Esophagus squamous epithelium (tissue), 5 donors: ENCODE measurements around the gene TMEM254. TPM values are rescaled to one million over a fixed set of nuclear protein-coding genes. Genes with fewer than 3 reads are reported as not detected.

Source experiments
- DNase-seq: peaks from one replicate; lab custom pipeline; 2025; lab: John Stamatoyannopoulos, UW
- H3K27ac ChIP-seq, 4 donors: fragments of 200-600 bp; sonication (generic); one replicate each; pipeline ENCODE4 v1.5.1; 2016 to 2019; ENCODE audit warnings: mild to moderate bottlenecking in 1 of 4
- H3K27me3 ChIP-seq, 4 donors: fragments of 200-600 bp; sonication (generic); 1 replicate in 3 of 4; 2 replicates in 1 of 4; pipeline versions ENCODE4 v1.5.1 to v1.6.0; 2017 to 2021; ENCODE audit warnings: antibody characterized with exemption in 1 of 4
- H3K36me3 ChIP-seq, 3 donors: fragments of 200-600 bp; sonication (generic); one replicate each; pipeline ENCODE4 v1.5.1; 2016 to 2019
- H3K4me1 ChIP-seq, 3 donors: fragments of 200-600 bp; sonication (generic); one replicate each; pipeline ENCODE4 v1.5.1; 2017 to 2019
- H3K4me3 ChIP-seq, 4 donors: fragments of 200-600 bp; sonication (generic); 1 replicate in 3 of 4; 2 replicates in 1 of 4; pipeline ENCODE4 v1.5.1; 2016 to 2019; ENCODE audit warnings: mild to moderate bottlenecking in 2 of 4, moderate library complexity in 1 of 4
- H3K9me3 ChIP-seq, 3 donors: fragments of 200-600 bp; sonication (generic); one replicate each; pipeline ENCODE4 v1.5.1; 2016 to 2019
- POLR2A ChIP-seq, 4 donors: fragments of 450-650 bp; IDR thresholded peaks; one replicate each; pipeline ENCODE4 v1.6.1; 2017; ENCODE audit warnings: antibody characterized with exemption in 4 of 4, mild to moderate bottlenecking in 4 of 4, moderate library complexity in 3 of 4
- WGBS, 2 donors: methylation state at CpG; one replicate each; pipeline ENCODE4 v1.1.5; 2018; 5-methylcytosine and 5-hydroxymethylcytosine counted together
- intact Hi-C: fragments of 100-400 bp; cut with DNase I; formaldehyde crosslinking; loops from one replicate; pipeline ENCODE4 v1.15.0; 2022
- total RNA-seq, 4 donors: library from RNA; depleted of rRNA; stranded (reverse); fragments of >200 nt; gene quantifications; one replicate each; pipeline ENCODE4 v1.1.0, GENCODE V29; 2016
- TF ChIP-seq, protein P1 (sequence below), 6 experiments: fragments of 450-650 bp in 4 of 6; fragments of 200-600 bp in 2 of 6; sonication (generic) in 2 of 6; IDR thresholded peaks; one replicate each; pipeline ENCODE4 v1.5.1; 2016 to 2019; ENCODE audit warnings: antibody characterized with exemption in 6 of 6, mild to moderate bottlenecking in 4 of 6, moderate library complexity in 4 of 6
- donor health status: DM: yes; HTN: yes; CAD: no.

TMEM254 gene
- total RNA-seq, 4 donors from 2014 or later = 25.6 to 35.6 (median 32.7) TPM

DNA sequence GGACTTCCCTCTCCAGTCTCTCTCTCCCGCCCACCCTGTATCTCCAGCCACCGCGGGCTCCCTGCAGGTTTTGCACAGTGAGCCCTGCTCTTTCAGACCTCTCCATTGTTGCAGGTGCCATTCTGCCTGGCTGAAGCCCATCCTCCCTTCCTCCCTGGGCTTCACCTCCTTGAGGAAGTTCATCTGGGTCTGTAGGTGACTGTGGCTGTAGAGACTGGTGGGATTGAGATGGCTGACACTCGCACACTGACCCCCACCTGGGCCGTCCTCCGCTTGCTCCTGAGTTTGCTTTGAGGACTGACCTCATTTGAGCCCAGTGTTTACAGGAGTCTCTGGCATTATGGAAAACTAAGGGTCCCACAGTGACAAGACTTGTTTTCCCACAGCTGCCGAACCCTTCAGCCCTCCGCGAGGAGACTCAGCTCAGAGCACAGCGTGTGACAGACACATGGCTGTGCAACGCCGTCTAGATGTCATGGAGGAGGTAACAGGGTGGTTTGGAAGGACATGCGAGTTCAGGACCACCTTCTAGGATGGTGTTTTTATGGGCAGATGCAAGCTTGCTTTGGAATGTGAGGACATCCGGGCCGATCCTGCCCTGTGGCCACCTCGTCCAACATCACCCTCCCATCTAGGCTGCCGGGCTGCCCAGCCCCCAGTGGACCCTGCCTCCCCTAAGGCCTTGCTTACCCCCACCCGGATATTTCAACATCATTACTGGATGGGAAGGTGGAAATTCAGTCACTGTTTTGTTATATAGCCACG lies 63.4 kb downstream of the TMEM254 start:
- 46 to 52% methylated on average over 11 to 12 of the region's 19 CpGs for WGBS, 2 donors
- intact Hi-C loops = loop anchor here (5.0 kb wide), 1 partner anchor 80 kb away; no protein-coding TSS in a partner anchor
- no peak overlapping the region for H3K4me3 ChIP-seq
- H3K9me3 ChIP-seq = no peaks in the 10 kb centered on the region
- no peak for DNase-seq
- peaks cover 0 to 30% (median 0%) of the 10 kb centered on the region in 4 donors for H3K27me3 ChIP-seq
- no peak for TF ChIP-seq POLR2A (IDR thresholded peaks at IDR 0.05)
- TF ChIP-seq, protein P1, sequence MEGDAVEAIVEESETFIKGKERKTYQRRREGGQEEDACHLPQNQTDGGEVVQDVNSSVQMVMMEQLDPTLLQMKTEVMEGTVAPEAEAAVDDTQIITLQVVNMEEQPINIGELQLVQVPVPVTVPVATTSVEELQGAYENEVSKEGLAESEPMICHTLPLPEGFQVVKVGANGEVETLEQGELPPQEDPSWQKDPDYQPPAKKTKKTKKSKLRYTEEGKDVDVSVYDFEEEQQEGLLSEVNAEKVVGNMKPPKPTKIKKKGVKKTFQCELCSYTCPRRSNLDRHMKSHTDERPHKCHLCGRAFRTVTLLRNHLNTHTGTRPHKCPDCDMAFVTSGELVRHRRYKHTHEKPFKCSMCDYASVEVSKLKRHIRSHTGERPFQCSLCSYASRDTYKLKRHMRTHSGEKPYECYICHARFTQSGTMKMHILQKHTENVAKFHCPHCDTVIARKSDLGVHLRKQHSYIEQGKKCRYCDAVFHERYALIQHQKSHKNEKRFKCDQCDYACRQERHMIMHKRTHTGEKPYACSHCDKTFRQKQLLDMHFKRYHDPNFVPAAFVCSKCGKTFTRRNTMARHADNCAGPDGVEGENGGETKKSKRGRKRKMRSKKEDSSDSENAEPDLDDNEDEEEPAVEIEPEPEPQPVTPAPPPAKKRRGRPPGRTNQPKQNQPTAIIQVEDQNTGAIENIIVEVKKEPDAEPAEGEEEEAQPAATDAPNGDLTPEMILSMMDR (IDR thresholded peaks at IDR 0.05) = no peak
- H3K27ac ChIP-seq = no peak overlapping the region
- H3K4me1 ChIP-seq = peaks cover 10 to 46% (median 18%) of the 10 kb centered on the region in 3 donors
- no peaks in the 10 kb centered on the region for H3K36me3 ChIP-seq

Other genes starting within 250 kb of the TMEM254 start
- gene SFTPD, start 129.6 kb upstream of the TMEM254 start, total RNA-seq = 1 to 10 TPM in 2 of 4 donors, under 1 TPM in 2; 0.83 to 1.2 (median 1.0) TPM
- gene PLAC9, start 54.1 kb downstream of the TMEM254 start, total RNA-seq = 10 to 100 TPM in 1 of 4 donors, 1 to 10 TPM in 3; 2.7 to 22.1 (median 3.0) TPM
- gene ANXA11, start 126.9 kb downstream of the TMEM254 start, total RNA-seq = 100 to 1,000 TPM; 131 to 243 (median 163) TPM
- 1 to 10 TPM in 1 of 4 donors, under 1 TPM in 3; 0.09 to 2.3 (median 0.55) TPM for gene MAT1A, start 211.0 kb downstream of the TMEM254 start, total RNA-seq